Fibroblast of the aortic adventitia (primary cell): Measurements from ENCODE around the gene GRAMD1B. TPM values are rescaled to one million over a fixed set of nuclear protein-coding genes. Genes with fewer than 3 reads are reported as not detected.
A peak's percentile ranks its signal among the peaks of the same experiment; 100 is the strongest.

Experiments used
- DNase-seq: peaks from one replicate; pipeline ENCODE4 v3.0.0-alpha.2; 2010; ENCODE audit warnings: low read depth
- H3K4me3 ChIP-seq: 2 replicates; pipeline ENCODE4 v1.5.1; 2011; ENCODE audit warnings: low read depth, mild to moderate bottlenecking, control low read depth, low read length, moderate library complexity
- total RNA-seq: library from RNA; depleted of rRNA; stranded (reverse); fragments of >200 nt; gene quantifications from 2 replicates; pipeline ENCODE4 v1.2.3, GENCODE V29; 2012; ENCODE audit warnings: low replicate concordance
- TF ChIP-seq, protein P1 (sequence below): IDR thresholded peaks from 2 replicates; pipeline ENCODE4 v1.5.1; 2011; ENCODE audit warnings: mild to moderate bottlenecking, low read length, control low read depth, inconsistent platforms; ENCODE audit not compliant: insufficient read depth

GRAMD1B gene
- total RNA-seq, 1 donor = 11.0 TPM

DNA sequence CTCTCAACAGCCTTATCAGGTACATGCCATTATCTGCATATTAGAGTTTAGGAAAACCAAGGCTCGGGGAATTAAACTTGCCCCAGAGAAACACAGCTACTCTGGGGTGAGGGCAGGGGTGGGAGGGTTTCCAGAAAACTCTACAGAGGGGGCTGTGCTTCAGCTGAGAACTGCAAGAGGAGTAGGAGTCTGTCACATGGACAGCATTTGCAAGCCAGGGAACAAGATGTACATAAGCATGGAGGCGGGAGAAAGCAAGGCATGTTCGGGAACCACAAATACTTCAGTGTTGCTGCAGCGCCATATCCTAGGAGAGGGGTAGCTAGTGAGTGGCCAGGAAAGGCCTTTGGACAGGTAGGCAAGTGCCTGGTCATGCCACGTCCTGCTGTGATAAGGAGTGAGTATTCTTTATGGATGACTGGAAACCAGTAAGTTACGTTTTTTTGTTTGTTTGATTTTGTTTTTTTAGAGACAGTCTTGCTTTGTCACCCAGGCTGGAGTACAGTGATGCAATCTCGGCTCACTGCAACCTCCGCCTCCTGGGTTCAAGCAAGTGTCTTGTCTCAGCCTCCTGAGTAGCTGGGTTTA, 57.2 kb downstream of the GRAMD1B start:
- TF ChIP-seq, protein P1, sequence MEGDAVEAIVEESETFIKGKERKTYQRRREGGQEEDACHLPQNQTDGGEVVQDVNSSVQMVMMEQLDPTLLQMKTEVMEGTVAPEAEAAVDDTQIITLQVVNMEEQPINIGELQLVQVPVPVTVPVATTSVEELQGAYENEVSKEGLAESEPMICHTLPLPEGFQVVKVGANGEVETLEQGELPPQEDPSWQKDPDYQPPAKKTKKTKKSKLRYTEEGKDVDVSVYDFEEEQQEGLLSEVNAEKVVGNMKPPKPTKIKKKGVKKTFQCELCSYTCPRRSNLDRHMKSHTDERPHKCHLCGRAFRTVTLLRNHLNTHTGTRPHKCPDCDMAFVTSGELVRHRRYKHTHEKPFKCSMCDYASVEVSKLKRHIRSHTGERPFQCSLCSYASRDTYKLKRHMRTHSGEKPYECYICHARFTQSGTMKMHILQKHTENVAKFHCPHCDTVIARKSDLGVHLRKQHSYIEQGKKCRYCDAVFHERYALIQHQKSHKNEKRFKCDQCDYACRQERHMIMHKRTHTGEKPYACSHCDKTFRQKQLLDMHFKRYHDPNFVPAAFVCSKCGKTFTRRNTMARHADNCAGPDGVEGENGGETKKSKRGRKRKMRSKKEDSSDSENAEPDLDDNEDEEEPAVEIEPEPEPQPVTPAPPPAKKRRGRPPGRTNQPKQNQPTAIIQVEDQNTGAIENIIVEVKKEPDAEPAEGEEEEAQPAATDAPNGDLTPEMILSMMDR = no peak
- DNase-seq = no peak
- H3K4me3 ChIP-seq = no peak overlapping the region

DNA sequence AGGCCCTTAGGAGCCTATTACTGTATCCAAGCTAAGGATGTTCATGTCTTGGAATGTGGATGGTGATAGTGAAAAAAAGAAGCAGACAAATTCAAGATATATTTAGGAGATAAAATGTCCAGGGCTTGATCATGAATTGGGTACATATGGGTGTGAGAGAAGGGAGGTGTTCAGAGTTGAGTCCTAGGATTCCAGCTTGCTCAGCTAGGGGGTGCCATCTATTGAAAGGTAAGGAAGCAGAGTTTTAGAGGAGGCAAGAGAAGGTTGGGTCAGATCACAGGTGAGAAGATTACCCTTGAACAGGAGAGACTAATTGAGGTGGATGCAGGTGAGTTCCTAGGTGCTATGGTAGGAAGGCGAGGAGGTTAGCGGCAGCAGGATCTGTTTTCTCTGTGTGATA, 60.5 kb downstream of the GRAMD1B start:
- DNase-seq = no peak
- no peak overlapping the region for H3K4me3 ChIP-seq
- TF ChIP-seq, protein P1 = no peak

DNA sequence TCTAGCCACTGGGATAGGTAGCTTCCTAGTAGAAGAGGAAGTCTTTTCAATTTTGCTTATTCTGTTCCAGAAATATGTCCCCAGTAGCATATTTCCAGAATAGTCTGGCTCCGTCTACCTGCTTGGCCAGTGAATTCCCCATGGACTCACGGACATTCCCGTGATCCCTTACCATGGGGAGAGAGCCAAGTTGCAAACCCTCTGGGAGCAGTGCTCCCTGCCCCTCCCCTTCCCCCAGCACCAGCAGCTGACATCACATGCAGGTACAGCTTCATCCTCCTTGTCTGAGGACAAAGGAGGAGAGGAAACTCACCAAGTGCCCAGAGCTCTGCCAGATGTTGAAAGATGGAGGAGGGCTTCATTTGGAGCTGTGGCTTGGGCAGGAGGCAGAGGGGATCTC, 61.2 kb downstream of the GRAMD1B start:
- TF ChIP-seq, protein P1 = no peak
- no peak overlapping the region for H3K4me3 ChIP-seq
- DNase-seq = no peak

DNA sequence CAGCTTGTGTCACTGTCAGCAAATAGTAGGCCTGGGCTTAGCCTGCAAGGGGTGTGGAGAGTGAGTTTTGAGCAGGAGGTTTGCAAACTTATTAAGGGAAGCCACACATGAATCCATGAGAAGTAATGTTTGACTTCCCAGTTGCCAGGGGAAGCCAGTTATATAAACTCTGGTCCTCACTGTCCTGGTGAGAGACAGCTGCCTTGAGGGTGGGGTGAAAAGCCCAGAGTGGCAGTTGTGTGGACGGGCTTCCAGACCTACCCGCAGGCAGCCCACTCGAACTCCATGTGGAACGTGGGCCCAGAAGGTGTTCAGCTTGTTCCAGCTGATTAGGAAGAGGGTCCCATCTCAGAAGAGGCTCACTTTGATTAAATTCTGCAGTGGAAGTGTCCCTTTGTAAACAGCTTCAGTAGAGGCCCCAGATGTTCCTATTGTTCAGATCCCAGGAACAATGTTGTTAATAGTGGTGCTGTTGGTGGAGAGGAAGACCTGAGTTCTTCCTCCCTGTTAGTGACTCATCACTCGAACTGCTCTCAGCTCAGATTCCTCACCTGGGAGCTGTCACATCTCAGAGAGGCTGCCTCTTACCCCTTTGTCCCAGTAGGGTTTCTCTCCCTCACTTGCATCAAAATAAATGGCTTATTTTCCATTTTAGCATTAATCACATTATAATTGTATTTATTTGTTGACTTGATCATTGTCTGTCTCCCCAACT, 63.4 kb downstream of the GRAMD1B start:
- H3K4me3 ChIP-seq = no peak overlapping the region
- TF ChIP-seq, protein P1 = no peak
- no peak for DNase-seq

DNA sequence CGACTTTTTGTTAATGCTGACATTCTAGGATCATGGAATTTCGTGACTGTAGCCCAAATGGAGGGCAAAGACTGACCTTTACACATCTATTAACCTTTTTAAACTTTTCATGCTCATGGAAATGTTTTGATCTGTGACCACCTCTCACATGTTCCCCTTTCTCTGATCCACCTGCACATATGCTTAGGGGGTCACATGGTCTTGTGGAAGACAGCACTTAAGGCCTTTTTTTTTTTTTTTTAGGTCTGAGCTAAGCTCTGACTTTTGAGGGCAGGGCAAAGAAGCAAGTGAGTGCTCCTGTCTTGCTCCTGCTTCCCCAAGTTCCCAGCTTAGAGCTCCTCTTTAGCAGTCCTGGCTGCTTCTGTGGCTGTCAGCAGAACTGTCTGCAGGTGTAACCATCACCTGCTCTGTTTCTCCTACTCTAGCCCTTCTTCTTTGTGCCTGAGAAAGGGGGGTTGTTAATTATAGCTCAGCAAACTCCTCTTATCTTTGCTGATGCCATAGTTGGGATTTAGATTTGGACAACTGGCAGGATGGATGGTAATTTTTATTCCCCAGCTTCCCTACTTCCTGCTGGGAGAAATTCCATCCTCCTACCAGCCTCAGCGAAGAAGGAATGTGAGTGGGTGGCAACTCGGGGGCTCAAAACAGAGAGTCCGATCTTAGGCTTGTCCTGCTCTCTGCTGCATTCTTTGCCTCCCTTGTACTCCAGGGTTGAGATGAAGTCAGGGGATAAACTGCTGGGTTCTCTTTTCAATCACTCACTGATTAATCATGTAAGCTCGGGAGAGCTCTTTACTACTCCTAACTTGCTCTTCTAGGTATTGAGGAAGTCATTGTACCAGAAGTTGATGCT, 64.4 kb downstream of the GRAMD1B start:
- peak; percentile 45 for DNase-seq
- TF ChIP-seq, protein P1 = no peak
- H3K4me3 ChIP-seq = no peak overlapping the region

DNA sequence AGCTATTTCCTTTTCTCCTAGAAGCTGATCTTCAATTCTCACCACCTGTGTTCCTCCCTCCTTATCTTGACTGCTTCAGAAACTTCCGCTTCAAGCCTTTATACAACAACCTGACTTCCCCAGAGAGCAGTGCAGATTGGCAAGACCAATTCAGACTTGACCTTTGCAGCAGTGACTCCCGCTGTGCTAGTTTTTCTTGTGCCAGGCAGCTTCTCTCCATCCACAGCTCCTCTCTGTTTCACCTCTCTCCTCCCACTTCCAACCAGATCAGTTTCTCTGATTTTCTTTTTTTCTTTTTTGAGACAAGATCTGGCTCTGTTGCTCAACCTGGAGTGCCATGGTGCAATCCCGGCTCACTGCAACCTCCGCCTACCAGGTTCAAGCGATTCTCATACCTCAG, 74.3 kb downstream of the GRAMD1B start:
- no peak for DNase-seq
- TF ChIP-seq, protein P1 = no peak
- H3K4me3 ChIP-seq = no peak overlapping the region
